T-helper 2 cell (primary cell): Measurements from ENCODE around the gene CALN1.
"Not testable (repeated sequence)": the region's sequence is repeated elsewhere in the genome, so short reads cannot be mapped to it uniquely, and the experiment has no call there.

ENCODE experiments used
- DNase-seq, 5 experiments: peaks; one replicate each; pipeline versions ENCODE4 v3.0.0 to v3.0.0-alpha.2; 2012 to 2022
- total RNA-seq, 2 donors: gene quantifications; one replicate each; lab custom pipeline; 2026; lab: John Stamatoyannopoulos, UW

CALN1 gene
- total RNA-seq, result 0.07 to 0.31 reads per million in 2 donors

- not testable (repeated sequence) for DNase-seq
Measured at GRCh38 chr7:72412121-72412618, at the start of gene CALN1. TSS of gene CALN1 (minus strand) at chr7:72412338.

GRCh38 chr7:72453471-72453870 lies 41.3 kb upstream of the CALN1 start:
- DNase-seq, result no peak

- no peak for DNase-seq
Measured at GRCh38 chr7:72447465-72448204, 35.5 kb upstream of the CALN1 start.

- no peak for DNase-seq
Measured at GRCh38 chr7:72446591-72447462, 34.7 kb upstream of the CALN1 start.

- DNase-seq, result no peak
Measured at GRCh38 chr7:72446131-72446530, 34.0 kb upstream of the CALN1 start.

DNA sequence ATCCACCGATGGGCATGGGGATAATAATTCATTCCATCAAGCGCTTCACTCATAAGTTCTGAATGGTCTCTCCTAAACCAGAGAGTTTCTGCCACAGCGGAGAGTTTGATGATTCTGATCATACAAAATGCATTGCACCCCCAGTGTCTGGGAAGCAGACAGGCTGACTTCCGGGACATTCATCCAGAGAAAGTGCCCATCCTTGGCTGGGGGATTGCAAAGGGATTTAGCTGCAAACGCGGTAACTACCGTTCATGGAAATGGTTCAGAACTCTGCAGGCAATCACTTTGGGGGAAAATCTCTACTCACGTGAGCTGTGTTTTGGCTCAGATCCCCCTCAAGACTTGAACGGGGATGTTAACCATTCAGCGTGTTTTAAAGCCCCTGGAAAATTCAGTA lies 33.4 kb upstream of the CALN1 start:
- DNase-seq, result no peak

- no peak for DNase-seq
Measured at GRCh38 chr7:72445075-72445474, 32.9 kb upstream of the CALN1 start.

DNA sequence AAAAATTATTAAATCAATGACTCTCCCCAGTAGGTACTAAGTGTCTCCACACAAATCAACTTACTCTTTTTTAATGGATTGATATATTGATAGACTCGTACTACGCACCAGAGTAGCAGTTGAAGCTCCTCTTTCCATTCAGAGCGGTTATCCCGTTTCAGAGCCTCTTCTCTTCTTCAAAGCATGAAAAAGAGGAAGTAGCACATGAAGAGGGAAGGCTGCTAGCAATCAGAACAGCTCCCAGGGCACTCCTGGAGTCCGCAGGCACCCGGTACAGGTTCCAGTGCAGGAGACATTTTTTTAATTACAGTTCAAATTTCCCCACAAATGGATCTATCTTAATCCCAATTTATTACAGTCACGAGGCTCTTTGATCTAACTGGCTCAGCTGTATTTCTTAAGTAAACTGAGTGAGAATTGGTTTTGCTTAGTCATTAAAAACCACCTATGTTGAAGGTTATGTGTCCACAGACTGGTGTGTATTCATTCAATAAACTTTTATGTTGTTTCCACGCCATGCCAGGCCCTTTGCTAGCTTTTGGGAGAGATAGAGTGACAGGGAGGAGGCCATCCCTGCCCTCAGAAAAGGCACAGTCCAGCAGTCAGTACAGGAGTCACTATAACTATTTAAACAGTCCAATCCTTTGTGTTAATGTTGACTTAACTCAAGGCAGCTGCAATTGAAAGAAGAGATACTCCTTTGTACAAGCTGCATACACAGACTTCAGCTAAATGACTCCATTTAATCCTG lies 32.1 kb upstream of the CALN1 start:
- no peak for DNase-seq

GRCh38 chr7:72441791-72442190 lies 29.7 kb upstream of the CALN1 start:
- no peak for DNase-seq

DNA sequence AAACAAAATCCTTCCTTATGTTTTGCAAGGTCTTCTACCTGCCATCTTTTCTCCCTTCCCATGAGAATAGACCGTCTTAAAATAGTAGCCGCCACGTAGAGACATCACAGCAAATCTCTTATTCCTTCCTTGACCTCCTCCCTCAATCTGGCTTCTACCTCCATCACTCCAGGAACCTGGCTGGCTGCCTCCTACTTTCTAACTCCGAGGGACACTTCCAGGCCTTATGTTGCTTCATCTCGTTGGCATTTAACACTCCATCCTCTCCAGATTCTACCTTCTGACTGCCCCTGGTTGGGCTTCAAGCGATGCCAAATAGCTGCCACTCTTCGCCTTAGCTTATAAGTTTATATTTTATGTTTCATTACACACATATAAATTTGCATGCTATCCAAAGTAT lies 26.4 kb upstream of the CALN1 start:
- no peak for DNase-seq

DNA sequence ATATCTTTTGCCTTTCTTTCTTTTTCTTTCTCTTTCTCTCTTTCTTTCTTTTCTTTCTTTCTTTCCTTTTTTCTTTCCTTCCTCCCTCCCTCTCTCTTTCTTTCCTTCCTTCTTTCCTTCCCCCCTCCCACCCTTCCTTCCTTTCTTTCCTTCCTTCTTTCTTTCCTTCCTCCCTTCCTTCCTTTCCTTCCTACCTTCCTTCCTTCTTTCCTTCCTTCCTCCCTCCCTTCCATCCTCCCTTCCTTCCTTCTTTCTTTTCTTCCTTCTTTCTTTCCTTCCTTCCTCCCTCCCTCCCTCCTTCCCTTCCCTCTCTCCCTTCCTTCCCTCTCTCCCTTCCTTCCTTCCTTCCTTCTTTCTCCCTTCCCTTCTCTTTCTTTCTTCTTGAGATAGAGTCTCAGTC lies 25.5 kb upstream of the CALN1 start:
- DNase-seq, result no peak

DNA sequence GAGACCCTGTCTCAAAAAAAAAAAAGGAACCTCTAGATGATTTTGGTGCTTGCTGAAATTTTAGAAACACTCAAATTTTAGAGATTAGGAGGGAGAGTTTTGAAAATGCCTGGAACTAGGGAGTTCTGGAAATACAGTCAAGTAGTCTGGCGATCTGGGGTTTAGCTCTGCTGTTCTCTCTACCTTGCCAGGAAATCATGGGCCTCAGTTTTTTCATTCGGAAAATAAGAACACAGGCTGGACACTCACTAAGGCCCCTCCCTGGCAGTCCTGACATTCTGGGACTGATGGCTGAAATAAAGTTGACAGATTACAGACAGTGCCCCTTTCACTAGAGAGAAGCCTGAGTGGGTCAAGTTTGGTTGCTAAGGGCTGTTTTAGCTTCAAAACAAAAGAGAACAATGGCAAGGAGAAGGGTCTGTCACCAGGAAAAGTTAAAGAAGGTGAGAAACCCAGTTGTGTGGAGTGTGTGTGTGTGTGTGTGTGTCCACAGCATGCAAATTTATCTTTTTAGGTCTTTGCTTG lies 25.0 kb upstream of the CALN1 start:
- DNase-seq, result no peak

DNA sequence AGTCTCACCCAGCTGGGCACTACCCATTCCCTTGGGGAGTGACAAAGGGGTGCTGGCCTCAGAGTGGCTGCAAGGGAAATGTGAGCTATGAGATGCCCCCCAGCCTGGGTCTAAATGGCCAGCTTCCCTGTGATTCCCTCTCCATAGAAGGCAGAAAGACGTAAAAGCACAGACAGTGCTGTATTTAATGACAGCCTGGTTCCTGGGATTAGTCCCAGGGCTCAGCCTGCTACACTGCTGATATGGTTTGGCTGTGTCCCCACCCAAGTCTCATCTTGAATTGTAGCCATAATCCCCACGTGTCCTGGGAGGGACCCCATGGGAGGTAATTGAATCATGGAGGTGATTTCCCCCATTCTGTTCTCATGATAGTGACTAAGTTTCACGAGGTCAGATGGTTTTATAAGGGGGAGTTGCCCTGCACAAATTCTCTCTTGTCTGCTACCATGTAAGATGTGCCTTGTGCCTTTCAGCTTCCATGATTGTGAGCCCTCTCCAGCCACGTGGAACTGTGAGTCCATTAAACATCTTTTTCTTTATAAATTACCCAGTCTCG lies 23.9 kb upstream of the CALN1 start:
- no peak for DNase-seq

DNA sequence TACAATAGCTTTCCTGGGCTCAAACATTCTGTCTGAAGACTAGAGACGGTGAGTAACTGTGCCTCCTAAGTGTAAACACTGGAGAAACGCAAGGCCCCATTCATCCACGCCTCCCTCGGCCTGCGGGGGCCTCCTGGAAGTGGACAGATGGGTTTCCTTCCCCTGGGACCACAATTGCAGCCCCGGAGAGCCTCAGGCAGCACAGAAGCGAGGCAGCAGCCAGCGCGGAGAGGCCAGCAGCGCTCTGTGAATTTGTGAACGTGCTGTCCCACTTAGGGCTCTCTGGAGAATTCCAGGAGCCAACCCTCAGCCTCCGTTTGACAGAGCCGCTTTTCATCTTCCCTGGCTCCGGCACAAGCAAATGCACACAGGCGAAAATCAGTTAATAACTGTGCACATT lies 23.2 kb upstream of the CALN1 start:
- DNase-seq, result no peak

GRCh38 chr7:72430531-72430930 lies 18.4 kb upstream of the CALN1 start:
- DNase-seq, result no peak

DNA sequence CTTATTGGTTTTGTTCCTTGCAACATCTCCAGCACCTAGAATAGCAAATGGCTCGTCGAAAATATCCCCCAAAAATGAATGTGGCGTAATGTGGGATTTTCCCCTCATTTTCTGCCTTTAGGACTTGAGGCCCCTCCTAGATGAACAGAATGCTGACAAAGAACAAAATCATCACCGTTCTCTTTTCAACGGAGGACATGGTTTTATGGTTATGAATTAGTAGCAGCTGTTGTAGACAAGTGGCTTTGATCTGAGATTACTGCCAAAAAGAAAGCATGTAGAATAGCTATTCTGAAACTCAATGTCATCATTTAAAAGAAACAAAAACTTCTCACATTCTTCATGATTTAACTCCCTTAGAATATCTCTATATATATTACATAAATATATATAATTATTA lies 17.2 kb upstream of the CALN1 start:
- no peak for DNase-seq

GRCh38 chr7:72416846-72417245 lies 4.7 kb upstream of the CALN1 start:
- no peak for DNase-seq

DNA sequence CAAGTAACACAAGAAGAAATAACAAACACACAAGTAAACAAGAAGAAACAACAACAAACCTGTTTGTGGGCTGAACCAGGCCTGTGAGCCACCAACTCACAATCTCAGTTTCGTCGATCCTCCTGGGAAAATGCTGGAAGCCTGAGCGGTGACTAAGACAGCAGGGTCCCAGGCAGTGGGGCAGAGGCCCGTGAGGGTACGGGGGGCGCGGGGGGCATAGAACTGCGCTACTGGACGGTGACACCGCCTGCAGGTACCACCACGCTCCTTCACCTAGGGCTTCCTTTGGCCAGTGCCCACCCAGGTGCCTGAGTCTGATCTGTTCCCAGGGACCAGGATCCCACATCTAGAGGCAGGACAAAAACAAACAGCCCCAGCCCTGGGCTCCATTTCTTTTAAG lies 3.4 kb upstream of the CALN1 start:
- DNase-seq, result no peak

DNA sequence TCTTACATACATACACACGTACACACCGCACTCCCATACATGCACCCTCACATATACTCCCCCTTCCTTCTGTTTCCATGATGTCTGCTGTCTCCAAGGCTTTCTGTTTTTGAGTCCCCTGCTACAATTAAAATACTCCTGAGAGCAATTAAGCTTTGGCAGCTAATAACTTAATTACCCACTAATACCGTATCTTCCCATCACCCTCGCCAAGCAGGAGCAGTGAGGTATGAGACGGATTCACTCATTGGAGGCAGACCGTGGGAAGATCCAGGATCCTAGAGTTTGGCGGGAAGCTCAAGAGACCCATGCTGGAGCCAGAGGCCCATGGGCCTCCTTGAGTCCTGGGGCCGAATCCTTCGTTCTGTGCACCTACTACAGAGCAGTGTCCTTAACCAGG lies 1.7 kb upstream of the CALN1 start:
- DNase-seq, result no peak

- no peak for DNase-seq
Measured at GRCh38 chr7:72413290-72413689, 1.2 kb upstream of the CALN1 start.

DNA sequence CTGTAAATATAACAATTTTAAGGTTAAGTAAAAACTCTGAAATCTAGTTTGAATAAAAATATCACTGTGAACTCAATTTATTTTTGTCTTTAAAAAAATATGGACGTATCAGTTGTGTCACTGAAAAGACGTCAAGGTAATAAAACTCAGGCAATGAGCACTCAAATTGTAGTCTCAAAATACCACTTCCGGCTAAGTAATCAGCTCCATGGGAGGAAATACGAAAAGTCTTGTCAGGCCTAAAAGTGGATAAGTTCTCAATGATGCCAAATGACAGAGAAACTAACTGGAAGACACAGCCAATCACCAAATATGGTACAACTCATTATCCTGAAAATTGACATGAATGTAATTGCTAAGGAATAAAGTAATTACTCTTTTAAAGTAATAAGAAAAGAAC lies 719 bp downstream of the CALN1 start:
- DNase-seq, result no peak

- no peak for DNase-seq
Measured at GRCh38 chr7:72409638-72410015, 2.5 kb downstream of the CALN1 start.
